Myocyte (in vitro differentiated cells): ENCODE data around the gene MYBPHL. TPM values are rescaled to one million over a fixed set of nuclear protein-coding genes. Genes with fewer than 3 reads are reported as not detected.

ENCODE experiments used
- DNase-seq: peaks from one replicate; pipeline ENCODE4 v3.0.0-alpha.2; 2012; ENCODE audit warnings: low read depth
- total RNA-seq: library from RNA; depleted of rRNA; stranded (reverse); fragments of >200 nt; gene quantifications from 2 replicates; pipeline ENCODE4 v1.2.3, GENCODE V29; 2014

The MYBPHL gene
- total RNA-seq, 1 donor from 2014 or later: not detected

GRCh38 chr1:109281680-109282496, 24.9 kb downstream of the MYBPHL start:
- no peak for DNase-seq

- no peak for DNase-seq
These were observed 25.9 kb downstream of the MYBPHL start for GRCh38 chr1:109280862-109281261.

GRCh38 chr1:109279615-109280278, 27.1 kb downstream of the MYBPHL start:
- DNase-seq: no peak

- DNase-seq: peak; percentile 76
These were observed 29.2 kb downstream of the MYBPHL start for GRCh38 chr1:109277434-109278204.

GRCh38 chr1:109275706-109276345, 31.0 kb downstream of the MYBPHL start:
- no peak for DNase-seq

GRCh38 chr1:109274533-109275476, 32.0 kb downstream of the MYBPHL start:
- peak; percentile 66 for DNase-seq

GRCh38 chr1:109273570-109274288, 33.1 kb downstream of the MYBPHL start:
- no peak for DNase-seq

GRCh38 chr1:109272831-109273547, 33.8 kb downstream of the MYBPHL start:
- no peak for DNase-seq

GRCh38 chr1:109272021-109272799, 34.6 kb downstream of the MYBPHL start:
- DNase-seq: no peak

- DNase-seq: no peak
These were observed 35.4 kb downstream of the MYBPHL start for GRCh38 chr1:109271458-109271857.

- no peak for DNase-seq
These were observed 36.0 kb downstream of the MYBPHL start for GRCh38 chr1:109270623-109271317.

- DNase-seq: no peak
These were observed 36.7 kb downstream of the MYBPHL start for GRCh38 chr1:109269981-109270622.

GRCh38 chr1:109269212-109269980, 37.4 kb downstream of the MYBPHL start:
- peak; percentile 31 for DNase-seq

- no peak for DNase-seq
These were observed 38.2 kb downstream of the MYBPHL start for GRCh38 chr1:109268431-109269211.

GRCh38 chr1:109267743-109268300, 39.0 kb downstream of the MYBPHL start:
- no peak for DNase-seq
